NAMALWA (cell line): ENCODE results near the gene SORCS3.
A peak's percentile ranks its signal among the peaks of the same experiment; 100 is the strongest.
"Not testable (repeated sequence)": the region's sequence is repeated elsewhere in the genome, so short reads cannot be mapped to it uniquely, and the experiment has no call there.

Experiments used
- DNase-seq: peaks from one replicate; pipeline ENCODE4 v3.0.0-alpha.2; 2015; ENCODE audit warnings: low spot score

Gene SORCS3

DNA sequence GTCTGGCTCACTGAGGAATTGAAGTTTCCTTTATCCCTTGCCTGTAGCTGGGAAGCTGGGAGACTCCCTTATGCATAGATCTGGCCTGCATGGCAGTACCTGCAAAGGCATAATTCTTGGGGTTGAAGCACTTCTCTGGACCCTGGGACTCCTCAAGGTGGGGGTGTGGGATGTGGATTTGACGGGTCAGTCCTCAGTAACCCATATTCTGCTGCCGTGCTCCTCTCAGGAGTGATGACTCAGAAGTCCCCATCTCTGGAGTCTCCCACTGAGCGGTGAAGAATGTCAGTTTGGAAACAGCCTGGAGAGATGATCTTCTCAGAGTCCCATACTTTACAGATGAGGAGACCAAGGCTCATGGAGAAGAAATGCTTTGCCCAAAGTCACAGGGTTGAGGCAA, 49.0 kb downstream of the SORCS3 start:
- DNase-seq, result no peak

DNA sequence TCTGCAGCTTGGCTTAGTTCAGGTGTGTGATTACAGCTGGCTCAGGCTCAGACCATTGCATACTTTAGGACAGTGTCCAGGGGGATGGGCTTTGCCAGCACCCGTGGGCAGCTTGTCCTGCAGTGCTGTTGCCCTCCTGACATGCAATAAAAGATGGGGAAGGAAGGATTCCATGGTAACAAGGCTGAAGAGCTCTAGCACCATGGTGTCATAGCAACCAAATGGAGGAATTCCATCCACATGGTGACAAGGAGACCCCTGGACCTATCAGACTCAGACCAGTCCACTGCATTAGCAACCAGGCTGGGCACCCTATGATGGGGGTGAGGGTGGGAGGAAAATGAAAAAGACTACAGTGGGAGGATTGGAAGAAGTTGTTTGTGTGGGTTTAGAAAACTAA, 49.9 kb downstream of the SORCS3 start:
- no peak for DNase-seq

DNA sequence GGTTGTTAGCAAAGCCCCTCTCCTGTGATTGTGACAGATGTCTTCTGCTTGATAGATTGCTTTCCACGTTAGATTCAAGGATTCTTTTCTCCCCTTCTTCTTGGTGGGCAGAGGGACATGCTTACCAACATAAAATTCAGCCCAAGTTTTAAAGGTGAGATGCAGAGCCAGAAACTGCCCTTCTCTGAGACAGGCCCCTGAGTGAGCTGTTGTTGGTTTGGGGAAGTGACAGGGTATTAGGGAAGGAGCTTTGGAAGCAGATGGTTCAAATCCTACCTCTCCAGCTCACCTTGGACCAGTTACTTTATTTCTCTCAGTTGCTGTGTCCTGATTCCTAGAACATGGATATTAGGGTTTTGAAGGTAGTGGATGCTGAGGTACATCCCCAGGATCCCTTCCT, 53.0 kb downstream of the SORCS3 start:
- no peak for DNase-seq

GRCh38 chr10:104703262-104703661, 62.2 kb downstream of the SORCS3 start:
- not testable (repeated sequence) for DNase-seq

GRCh38 chr10:104706886-104707285, 65.8 kb downstream of the SORCS3 start:
- DNase-seq, result no peak

- no peak for DNase-seq
Observed at GRCh38 chr10:104707602-104708459, 66.7 kb downstream of the SORCS3 start.

- no peak for DNase-seq
Observed at GRCh38 chr10:104711302-104711721, 70.2 kb downstream of the SORCS3 start.

DNA sequence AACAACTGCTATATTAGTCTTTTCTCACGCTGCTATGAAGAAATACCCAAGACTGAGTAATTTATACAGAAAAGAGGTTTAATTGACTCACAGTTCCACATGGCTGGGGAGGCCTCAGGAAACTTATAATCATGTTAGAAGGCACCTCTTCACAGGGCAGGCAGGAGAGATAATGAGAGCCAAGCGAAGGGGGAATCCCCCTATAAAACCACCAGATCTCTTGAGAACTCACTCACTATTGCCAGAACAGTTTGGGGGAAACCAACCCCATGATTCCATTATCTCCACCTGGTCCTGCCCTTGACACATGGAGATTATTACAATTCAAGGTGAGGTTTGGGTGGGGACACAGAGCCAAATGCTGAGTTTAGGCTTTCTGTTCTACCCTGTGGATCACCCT, 89.5 kb downstream of the SORCS3 start:
- DNase-seq, result not testable (repeated sequence)

- DNase-seq, result no peak
Observed at GRCh38 chr10:104731192-104731591, 90.1 kb downstream of the SORCS3 start.

DNA sequence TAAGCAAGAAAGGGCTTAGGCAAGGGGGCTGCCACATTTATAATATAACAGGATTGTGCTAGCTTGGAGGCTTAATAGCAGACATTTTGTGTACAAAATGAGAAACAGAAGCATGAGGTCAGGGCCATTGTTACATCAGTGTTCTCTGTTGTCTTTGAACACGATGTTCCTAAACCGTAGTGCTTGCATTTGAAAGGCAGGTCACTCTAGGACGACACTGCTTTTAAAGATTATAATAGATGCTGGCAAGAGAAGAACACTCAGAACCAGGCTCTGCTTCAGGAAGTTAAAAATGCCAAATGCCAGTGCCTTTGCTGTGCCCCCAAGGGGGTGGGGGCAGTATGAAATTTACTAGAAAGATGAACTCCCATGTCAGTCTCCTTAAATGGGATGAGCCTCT, 91.1 kb downstream of the SORCS3 start:
- DNase-seq, result no peak

- no peak for DNase-seq
Observed at GRCh38 chr10:104734433-104734832, 93.3 kb downstream of the SORCS3 start.

- no peak for DNase-seq
Observed at GRCh38 chr10:104735036-104735756, 94.1 kb downstream of the SORCS3 start.

DNA sequence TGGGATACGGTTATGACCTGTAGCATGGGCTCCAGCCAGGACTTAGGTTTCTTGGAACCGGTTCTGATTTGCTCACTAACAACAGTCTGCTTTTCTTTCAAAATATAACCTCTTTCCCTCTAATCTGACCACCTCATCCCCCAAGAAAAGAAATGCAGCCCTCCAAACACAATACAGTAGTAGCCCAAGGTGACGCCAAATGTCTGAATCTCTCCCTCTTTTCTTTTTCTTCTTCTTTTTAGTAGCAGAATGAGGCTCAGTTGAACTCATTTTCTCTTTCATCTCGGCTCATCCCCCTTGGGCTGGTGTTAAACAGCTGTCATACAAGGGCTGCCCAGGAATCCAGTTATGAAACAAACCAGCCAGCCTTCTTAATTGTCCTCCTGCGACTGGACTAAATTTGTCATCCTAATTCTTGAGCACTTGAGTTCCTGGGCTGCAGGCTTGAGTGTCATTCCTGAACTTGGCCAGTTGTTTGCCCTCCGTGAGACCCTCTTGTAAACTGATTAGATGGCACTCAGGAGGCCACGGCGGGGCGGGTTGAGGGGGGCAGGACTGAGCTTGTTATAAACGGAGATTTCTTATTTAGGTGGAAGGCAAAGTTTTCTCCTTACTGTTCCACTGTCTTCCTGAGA, 94.8 kb downstream of the SORCS3 start:
- no peak for DNase-seq

GRCh38 chr10:104741127-104741526, 100.0 kb downstream of the SORCS3 start:
- no peak for DNase-seq

- no peak for DNase-seq
Observed at GRCh38 chr10:104744052-104744451, 103.0 kb downstream of the SORCS3 start.

DNA sequence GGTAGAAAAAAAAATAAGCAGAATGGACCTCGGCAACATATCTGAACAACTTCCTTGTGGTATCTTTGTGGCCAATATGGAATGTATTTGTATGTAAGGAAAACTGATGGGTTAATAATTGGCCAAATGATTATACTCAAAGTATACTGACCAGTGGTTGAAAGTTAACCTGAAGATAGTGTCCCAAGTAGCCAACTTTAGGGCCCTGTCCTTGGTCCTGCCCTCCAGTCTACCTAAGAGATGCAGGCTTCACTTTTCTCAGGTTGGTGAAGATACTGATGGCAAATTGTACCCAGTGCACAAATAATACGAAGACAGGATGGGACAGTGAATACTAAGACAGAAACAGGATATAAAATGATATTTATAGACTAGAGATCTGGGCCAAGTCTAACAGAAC, 109.2 kb downstream of the SORCS3 start:
- DNase-seq, result no peak

DNA sequence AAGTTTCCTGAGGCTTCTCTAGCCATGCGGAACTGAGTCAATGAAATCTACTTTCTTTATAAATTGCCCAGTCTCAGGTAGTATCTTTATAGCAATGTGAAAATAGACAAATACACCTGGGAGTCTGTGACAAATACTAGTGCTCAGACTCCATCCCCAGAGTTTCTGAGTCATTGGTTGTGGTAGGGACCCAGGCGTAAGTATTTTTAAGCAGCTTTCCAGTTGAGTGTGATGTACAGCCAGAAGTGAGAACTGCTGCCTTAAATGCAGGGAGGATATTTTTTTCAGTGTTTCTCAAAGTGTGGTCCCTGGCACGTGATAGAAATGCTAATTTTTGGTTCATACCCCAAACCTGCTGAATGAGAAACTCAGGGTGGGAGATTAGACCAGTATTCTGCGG, 121.7 kb downstream of the SORCS3 start:
- DNase-seq, result no peak

- DNase-seq, result no peak
Observed at GRCh38 chr10:104766341-104766740, 125.3 kb downstream of the SORCS3 start.

GRCh38 chr10:104767282-104767681, 126.2 kb downstream of the SORCS3 start:
- DNase-seq, result no peak

- peak; percentile 2 for DNase-seq
Observed at GRCh38 chr10:104767745-104768144, 126.7 kb downstream of the SORCS3 start.

DNA sequence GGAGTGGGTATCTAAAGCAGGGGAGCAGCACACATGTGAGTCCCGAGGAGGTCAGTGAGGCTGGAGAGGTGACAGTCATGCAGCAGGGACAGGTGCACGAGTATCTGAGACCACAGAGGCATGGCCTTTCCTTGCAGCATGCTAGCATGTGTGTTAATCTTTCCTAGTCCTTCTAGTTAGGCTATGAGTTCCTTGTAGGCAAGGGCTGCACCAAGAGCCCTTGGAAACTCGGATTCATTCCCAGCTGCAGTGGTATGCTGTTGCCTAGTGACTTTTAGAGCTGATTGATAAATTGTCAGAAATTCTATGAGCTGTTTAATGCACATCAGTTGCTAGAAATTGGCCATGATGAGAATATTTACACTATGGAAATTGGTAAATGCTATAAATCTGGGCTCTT, 132.0 kb downstream of the SORCS3 start:
- DNase-seq, result no peak

GRCh38 chr10:104774234-104774633, 133.1 kb downstream of the SORCS3 start:
- DNase-seq, result no peak
